Adrenal gland (tissue), 5 donors: ENCODE results near the gene TGFBR2.

Experiments
- CTCF ChIP-seq, 6 experiments: fragments of 450-650 bp in 4 of 6; fragments of 200-600 bp in 2 of 6; sonication (generic) in 1 of 6; IDR thresholded peaks; 1 replicate in 5 of 6; 2 replicates in 1 of 6; pipeline versions ENCODE4 v1.5.1 to v1.8.0; 2016 to 2021; ENCODE audit warnings: antibody characterized with exemption in 6 of 6, mild to moderate bottlenecking in 2 of 6, moderate library complexity in 1 of 6
- POLR2A ChIP-seq, 2 donors: fragments of 450-650 bp; IDR thresholded peaks; one replicate each; pipeline ENCODE4 v1.6.1; 2017; ENCODE audit warnings: antibody characterized with exemption in 2 of 2, mild to moderate bottlenecking in 2 of 2, moderate library complexity in 1 of 2
- donor health status: DM: no; HTN: no; CAD: no.

GRCh38 chr3:30666572-30667279, 60.3 kb downstream of the TGFBR2 start:
- TF ChIP-seq CTCF (IDR thresholded peaks at IDR 0.05) (no peak), POLR2A (IDR thresholded peaks at IDR 0.05) (no peak)
